ENCODE data around the gene TSPOAP1.

DNA sequence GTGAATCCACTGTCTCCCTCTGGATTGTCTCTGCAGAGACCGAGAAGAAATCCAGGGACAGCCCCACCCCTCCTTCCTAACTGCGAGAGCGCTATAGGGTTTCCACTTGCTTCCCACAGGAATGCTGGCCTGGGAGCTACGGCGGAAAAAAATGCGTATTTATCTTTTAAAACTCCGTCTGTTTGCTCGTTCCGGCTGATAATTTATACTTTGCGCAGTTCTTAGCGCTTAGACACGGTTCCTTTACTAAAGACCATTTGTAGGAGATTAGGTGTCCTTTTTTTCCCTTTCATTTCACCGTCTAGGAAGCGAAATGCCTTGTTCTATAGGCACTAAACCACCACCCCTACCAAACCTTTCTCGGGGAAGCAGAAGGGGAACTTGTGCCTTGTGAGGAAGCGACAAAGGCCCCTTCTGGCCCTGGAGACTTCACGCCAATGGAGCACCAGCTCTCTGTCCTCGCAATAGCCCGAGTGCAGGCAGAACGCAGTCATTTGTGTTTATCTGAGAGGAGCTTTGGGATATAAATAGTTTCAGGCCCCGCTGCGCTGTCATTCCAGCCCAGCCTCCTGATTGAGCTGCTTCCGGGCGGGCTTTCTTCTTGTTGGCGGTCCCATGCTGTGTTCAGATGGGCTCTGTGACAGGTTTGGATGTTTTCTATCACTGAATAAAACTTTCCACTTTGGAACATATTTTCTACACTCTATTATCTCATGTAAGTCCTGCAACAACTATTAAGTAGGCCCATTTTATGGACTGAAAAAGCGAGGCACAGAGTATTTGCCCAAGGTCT lies 24.2 kb upstream of the TSPOAP1 start:
- TF ChIP-seq CTCF (IDR thresholded peaks at IDR 0.05) (no peak), EP300 (IDR thresholded peaks at IDR 0.05) (no peak)

All from tibial nerve (tissue), 4 donors.